NCI-H187 treated with DMSO at 0.1 percent for 48 hours (cell line): Measurements from ENCODE around the gene ZNF483.
"Not testable (repeated sequence)": the region's sequence is repeated elsewhere in the genome, so short reads cannot be mapped to it uniquely, and the experiment has no call there.

Source experiments
- DNase-seq: peaks from one replicate; lab custom pipeline; 2025; lab: John Stamatoyannopoulos, UW

ZNF483 gene

DNA sequence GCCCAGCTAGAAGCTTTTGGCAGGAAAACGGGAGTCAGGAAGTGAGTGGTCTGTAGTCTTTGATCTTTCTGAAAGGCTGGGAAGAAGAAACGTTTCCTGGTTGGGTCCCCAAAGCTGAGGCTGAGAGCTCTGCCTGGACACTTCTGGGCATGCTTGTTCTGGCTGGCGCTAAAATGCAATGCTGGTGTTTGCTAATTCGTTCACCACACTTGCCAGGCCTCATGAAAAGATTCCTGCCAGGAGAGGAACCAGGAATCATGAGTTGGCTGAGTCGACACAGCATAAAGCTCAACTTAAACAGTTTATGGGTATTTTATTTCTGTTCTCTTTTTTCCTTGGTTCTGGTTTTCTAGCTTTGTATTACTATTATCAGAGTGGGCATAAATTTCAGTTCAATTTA lies 85.2 kb downstream of the ZNF483 start:
- DNase-seq = no peak

DNA sequence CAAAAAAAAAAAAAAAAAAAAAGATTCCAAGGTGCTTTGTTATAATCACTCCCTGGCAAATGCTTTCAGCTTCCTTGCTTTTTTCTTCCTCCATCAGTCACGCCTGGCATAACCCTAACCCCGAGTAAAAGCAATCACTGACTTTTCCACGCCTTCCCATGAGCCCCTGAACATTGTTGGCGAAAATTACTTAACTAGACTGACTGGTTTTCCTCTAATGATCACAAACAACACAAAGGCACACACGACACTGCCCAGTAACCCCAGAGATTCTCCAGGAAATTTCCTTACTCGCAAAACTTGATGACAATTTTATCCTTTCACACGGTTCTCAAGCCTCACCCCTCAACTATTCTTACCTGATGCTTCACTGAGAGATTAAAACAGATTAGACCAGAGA lies 85.9 kb downstream of the ZNF483 start:
- no peak for DNase-seq

DNA sequence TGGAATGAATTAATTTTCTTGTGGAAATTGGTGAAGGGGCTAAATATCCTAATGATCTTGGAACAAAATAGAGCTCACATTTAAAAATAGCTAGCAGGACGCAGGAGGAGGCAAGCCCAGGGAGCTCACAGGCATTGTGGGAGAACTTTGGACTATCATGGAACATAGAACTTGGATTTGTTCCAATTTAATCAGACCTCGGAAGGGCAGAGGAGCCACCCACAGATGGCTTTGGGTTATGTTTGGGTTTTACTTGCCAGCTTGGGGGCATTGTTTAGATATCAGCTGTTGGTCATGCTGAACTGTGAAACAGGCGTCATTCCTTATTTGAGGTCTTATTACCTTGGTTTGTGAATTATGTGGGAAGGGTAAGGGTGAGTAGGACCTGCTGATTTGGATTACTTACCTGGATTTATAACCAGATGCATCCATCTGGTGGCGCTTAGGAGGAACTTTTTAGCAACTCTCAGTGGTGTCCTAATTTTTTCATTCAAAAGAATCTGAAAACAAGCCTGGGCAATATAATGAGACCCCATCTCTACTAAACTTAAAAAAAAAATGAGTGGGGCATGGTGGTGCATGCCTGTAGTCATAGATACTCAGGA lies 88.6 kb downstream of the ZNF483 start:
- DNase-seq = no peak

DNA sequence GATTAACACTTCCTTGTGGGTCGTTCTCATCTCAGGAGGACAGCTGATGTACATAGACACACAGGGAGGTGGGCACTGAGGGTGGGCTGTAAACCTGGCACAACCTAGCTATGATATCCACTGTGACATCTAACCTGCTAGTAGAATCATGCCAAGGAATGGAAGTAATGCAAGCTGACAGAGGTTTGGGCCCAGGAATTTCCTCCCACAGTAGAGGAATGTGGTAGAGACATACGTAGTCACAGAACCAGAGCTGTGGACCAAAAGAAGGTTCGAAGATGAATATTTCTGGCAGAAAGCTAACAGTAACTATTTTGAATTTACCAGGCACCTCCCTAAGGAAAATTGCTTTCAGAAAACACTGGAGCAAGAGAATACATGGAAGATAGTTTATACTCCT lies 90.9 kb downstream of the ZNF483 start:
- DNase-seq = no peak

- not testable (repeated sequence) for DNase-seq
Measured at GRCh38 chr9:111617349-111617748, 92.4 kb downstream of the ZNF483 start.

DNA sequence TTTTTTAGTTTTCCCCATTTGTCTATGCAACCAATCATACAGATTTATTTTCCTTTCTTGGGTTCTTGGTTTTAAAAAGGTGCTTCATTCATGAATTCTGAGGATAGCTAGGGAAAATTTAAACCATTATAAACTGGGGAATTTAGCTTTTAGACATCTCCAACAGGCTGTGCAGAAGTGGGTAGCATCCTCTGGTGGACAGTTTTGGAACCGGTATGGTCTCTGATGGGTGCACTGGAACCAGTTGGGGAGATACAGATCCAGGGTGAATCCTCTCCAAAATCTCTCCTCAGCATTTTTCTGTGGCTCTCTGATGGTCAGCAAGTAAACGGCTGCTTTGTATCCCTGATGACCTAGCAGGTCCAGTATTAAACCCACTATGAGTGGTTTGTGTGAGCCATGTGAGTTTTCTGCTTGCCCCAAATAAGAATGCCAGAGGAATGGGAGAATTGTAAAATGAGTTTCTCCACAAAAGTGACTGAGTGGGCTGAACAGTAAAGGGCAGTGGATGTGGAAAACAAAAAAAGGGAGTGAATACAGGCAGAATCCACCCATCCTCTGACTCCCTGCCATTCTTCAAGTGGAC lies 97.0 kb downstream of the ZNF483 start:
- no peak for DNase-seq

DNA sequence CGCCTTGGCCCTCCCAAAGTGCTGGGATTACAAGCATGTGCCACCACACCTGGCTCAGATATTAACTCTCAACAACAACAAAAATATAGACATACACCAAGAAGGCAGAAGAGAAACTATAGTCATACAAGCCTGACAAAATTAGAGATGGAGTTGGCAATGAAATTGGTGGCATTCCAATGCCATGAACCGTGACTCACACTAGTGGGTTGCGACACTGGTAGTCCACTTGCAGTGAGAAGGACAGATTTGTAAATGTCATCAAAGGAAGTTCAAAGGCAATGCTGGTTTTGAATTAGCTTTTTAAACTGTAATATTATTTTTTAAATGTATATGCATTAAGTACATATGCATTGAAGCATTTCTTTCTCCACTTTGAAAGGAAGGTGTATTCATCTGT lies 97.6 kb downstream of the ZNF483 start:
- DNase-seq = no peak
